ENCODE results near the gene PLAU. TPM values are rescaled to one million over a fixed set of nuclear protein-coding genes. Genes with fewer than 3 reads are reported as not detected.

The PLAU gene
- total and polyA plus RNA-seq, 8 donors, result 1.4 to 29.0 (median 1.9) TPM

DNA sequence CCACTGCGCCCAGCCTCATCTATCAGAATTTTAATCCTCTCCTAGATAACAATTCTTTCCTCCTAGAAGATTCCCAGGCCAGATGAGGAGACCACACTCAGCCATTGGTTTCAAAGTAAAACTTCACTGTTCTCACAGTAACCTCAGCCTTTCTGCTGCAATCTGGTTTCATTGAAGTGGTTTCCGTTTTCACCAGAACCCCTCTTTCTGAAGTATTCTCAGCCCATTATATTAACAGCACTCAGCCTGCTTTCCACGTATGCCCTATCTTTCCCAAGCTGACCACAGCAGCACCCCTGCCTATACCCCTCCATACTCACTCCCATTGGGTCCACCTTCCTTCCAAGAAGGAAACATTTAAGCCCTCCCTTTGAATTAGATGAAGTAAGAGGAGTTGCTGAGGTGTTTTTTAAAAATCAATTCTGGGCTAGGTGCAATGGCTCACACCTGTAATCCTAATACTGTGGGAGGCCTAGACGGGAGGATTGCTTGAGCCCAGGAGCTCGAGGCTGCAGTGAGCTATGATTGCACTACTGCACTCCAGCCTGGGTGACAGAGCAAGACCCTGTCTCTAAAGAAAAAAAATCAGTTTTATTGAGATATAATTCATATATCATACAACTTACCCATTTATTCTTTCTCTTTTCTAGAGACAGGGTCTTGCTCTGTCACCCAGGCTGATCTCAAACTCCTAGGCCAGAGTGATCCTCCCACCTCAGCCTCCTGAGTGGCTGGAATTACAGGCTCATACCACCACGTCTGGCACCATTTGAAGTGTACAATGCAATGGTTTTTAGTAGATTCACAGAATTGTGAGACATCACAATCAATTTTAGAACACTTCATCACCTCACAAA is 11.3 kb downstream of the PLAU start:
- Histone ChIP-seq H3K36me3 (no peaks in the 10 kb centered on the region), H3K27me3 (no peaks in the 10 kb centered on the region), H3K4me3 (no peak overlapping the region), H3K4me1 (peaks cover 0 to 32% of the 10 kb centered on the region in 2 donors), H3K9me3 (peaks cover 0 to 4% of the 10 kb centered on the region in 2 donors), H3K27ac (no peak overlapping the region)
- ATAC-seq (no peak), DNase-seq (no peak)
- TF ChIP-seq CTCF (IDR thresholded peaks at IDR 0.05), result no peak
- intact Hi-C loops (cut with DNase I), result no loop called here

DNA sequence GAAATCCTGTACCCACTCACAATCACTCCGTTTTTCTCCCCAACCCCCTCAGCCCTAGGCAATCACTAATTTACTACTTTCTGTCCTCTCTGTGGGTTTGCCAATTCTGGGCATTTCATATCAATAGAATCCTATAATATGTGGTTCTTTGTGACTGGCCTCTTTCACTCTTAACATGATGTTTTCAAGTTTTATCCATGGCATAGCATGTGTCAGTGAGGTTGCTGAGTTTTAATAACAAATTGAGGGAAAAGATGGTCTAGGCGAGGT is 11.9 kb downstream of the PLAU start:
- intact Hi-C loops (cut with DNase I), result no loop called here
- ATAC-seq, result no peak
- no peak overlapping the region for H3K4me3 ChIP-seq

GRCh38 chr10:73923935-73924598 is 13.1 kb downstream of the PLAU start:
- no peak for TF ChIP-seq CTCF (IDR thresholded peaks at IDR 0.05)
- H3K9me3 ChIP-seq, result peaks cover 0 to under 1% of the 10 kb centered on the region in 2 donors
- peaks cover 0 to 26% of the 10 kb centered on the region in 2 donors for H3K4me1 ChIP-seq
- H3K36me3 ChIP-seq, result no peaks in the 10 kb centered on the region
- H3K4me3 ChIP-seq, result no peak overlapping the region
- ATAC-seq (no peak), DNase-seq (no peak)
- intact Hi-C loops (cut with DNase I), result no loop called here
- H3K27ac ChIP-seq, result no peak overlapping the region
- H3K27me3 ChIP-seq, result no peaks in the 10 kb centered on the region

More for the DNA sequence above, 11.9 kb downstream of the PLAU start:
- H3K27ac ChIP-seq, result no peak overlapping the region
- no peaks in the 10 kb centered on the region for H3K36me3 ChIP-seq
- DNase-seq, result no peak
- no peaks in the 10 kb centered on the region for H3K27me3 ChIP-seq
- TF ChIP-seq CTCF (IDR thresholded peaks at IDR 0.05), result no peak
- H3K4me1 ChIP-seq, result peaks cover 0 to 26% of the 10 kb centered on the region in 2 donors
- H3K9me3 ChIP-seq, result peaks cover 0 to 4% of the 10 kb centered on the region in 2 donors

DNA sequence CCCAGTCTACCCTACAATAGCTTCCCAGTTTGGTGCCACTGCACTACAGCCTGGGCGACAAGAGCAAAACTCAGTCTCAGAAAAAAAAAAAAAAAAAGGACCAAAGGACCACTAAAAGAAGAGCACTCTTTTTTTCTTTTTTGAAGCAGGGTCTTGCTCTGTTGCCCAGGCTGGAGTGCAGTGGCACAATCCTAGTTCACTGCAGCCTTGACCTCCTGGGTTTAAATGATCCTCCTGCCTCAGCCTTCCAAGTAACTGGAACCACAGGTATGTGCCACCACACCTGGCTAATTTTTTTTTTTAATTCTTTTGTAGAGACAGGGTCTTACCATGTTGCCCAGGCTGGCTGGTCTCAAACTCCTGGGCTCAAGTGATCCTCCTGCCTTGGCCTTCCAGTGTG is 14.0 kb downstream of the PLAU start:
- intact Hi-C loops (cut with DNase I), result no loop called here
- DNase-seq, result no peak
- TF ChIP-seq CTCF (IDR thresholded peaks at IDR 0.05), result no peak

DNA sequence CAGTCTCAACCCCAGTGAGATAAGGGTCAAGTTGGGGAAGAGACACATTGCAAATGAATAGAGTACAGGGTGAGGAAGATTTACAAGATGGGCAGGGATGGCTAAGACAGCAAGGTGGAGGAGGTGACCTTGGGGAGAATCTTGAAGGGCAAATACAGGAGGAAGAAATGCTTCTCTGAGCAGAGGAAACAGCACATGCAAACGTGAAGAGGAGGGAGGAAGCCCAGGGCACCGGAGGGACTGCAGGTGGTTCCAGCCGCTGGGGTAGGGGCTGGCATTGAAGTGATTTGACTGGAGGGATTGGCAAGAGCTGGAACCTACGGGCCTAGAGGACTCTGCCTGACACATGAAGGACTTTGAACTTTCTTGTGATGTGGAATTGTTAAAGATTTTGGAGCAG is 14.6 kb downstream of the PLAU start:
- Histone ChIP-seq H3K27ac (peak overlapping the region in 1 of 2 donors; percentile 66), H3K4me1 (peaks cover 0 to 17% of the 10 kb centered on the region in 2 donors), H3K9me3 (no peaks in the 10 kb centered on the region), H3K27me3 (no peaks in the 10 kb centered on the region), H3K4me3 (no peak overlapping the region), H3K36me3 (no peaks in the 10 kb centered on the region)
- TF ChIP-seq CTCF (IDR thresholded peaks at IDR 0.05), result no peak
- intact Hi-C loops (cut with DNase I), result no loop called here
- ATAC-seq, result no peak
- DNase-seq, result no peak

More for the DNA sequence above, 14.0 kb downstream of the PLAU start:
- no peaks in the 10 kb centered on the region for H3K36me3 ChIP-seq
- H3K27me3 ChIP-seq, result no peaks in the 10 kb centered on the region
- H3K27ac ChIP-seq, result no peak overlapping the region
- H3K9me3 ChIP-seq, result no peaks in the 10 kb centered on the region
- peaks cover 0 to 22% of the 10 kb centered on the region in 2 donors for H3K4me1 ChIP-seq
- no peak overlapping the region for H3K4me3 ChIP-seq
- no peak for ATAC-seq
